ENCODE results near the gene GABRR1. TPM values are rescaled to one million over a fixed set of nuclear protein-coding genes. Genes with fewer than 3 reads are reported as not detected.
A peak's percentile ranks its signal among the peaks of the same experiment; 100 is the strongest.

Gene GABRR1
- total RNA-seq, 1 experiment from 2014 or later = 0.33 TPM

GRCh38 chr6:89148016-89148750 lies 69.0 kb downstream of the GABRR1 start:
- WGBS (ENCODE audit: extremely low coverage, insufficient read length, low lambda C conversion rate) = no CpG with 5 or more reads among the region's 17 CpGs
- Histone ChIP-seq H3T11ph (ENCODE audit: low read length) (no peak overlapping the region), H3K4ac (ENCODE audit: low read depth, low read length) (no peak overlapping the region), H4K8ac (replicated peaks; ENCODE audit: insufficient read length, low read depth, low read length) (no peak overlapping the region), H3K14ac (ENCODE audit: insufficient read depth, low read length) (no peak overlapping the region), H3K23me2 (ENCODE audit: insufficient read length, low read depth, low read length, poor library complexity, severe bottlenecking) (peaks cover 8% of the 10 kb centered on the region), H3K9ac (ENCODE audit: extremely low read depth, insufficient read length, low read length) (no peak overlapping the region), H3K56ac (ENCODE audit: insufficient read length, low read depth, low read length) (no peak overlapping the region), H3K27ac (ENCODE audit: insufficient read length, low read depth, low read length) (no peak overlapping the region), H2AK5ac (ENCODE audit: insufficient read length, low read length) (no peak overlapping the region), H2BK120ac (ENCODE audit: low read depth, low read length, poor library complexity, severe bottlenecking) (no peak overlapping the region), H4K20me1 (ENCODE audit: control insufficient read depth, insufficient read depth, insufficient read length) (no peaks in the 10 kb centered on the region), H2BK20ac (ENCODE audit: low read depth, low read length, poor library complexity, severe bottlenecking) (no peak overlapping the region), H2AFZ (ENCODE audit: low read length) (no peak overlapping the region), H2BK5ac (ENCODE audit: insufficient read length, low read length) (no peak overlapping the region), H3K23ac (ENCODE audit: insufficient read length, low read depth, low read length) (no peak overlapping the region), H3K27me3 (ENCODE audit: insufficient read depth, low read length) (peaks cover 6% of the 10 kb centered on the region; the same call in 1 of the 2 replicates), H2BK12ac (ENCODE audit: insufficient read length, low read depth, low read length) (no peak overlapping the region), H3K79me1 (ENCODE audit: insufficient read depth, low read depth, low read length, poor library complexity, severe bottlenecking) (no peaks in the 10 kb centered on the region), H4K5ac (ENCODE audit: insufficient read length, low read depth, low read length) (no peak overlapping the region), H3K79me2 (ENCODE audit: insufficient read depth, low read length) (no peaks in the 10 kb centered on the region), H2BK15ac (ENCODE audit: low read depth, low read length) (no peak overlapping the region), H3K9me3 (ENCODE audit: control insufficient read depth, low read depth, low read length) (no peaks in the 10 kb centered on the region), H4K91ac (ENCODE audit: insufficient read length, low read depth, low read length) (no peak overlapping the region), H3K4me2 (ENCODE audit: insufficient read depth, insufficient read length, low read length) (no peak overlapping the region), H3K4me1 (ENCODE audit: insufficient read depth, low read length) (no peaks in the 10 kb centered on the region), H3K18ac (ENCODE audit: insufficient read length, low read depth, low read length) (no peak overlapping the region)
- H3K4me3 Mint-ChIP-seq = peak overlapping the region in 1 of 2 experiments; percentile 14; a peak in 1 of 5 replicates
- no peaks in the 10 kb centered on the region for H3K9me3 Mint-ChIP-seq
- TF ChIP-seq CTCF (conservative IDR thresholded peaks at IDR 0.05) = no peak
- H3K27ac Mint-ChIP-seq = no peak overlapping the region
- DNase-seq = no peak
- peaks cover 9% of the 10 kb centered on the region in 2 experiments for H3K4me1 Mint-ChIP-seq
- no peaks in the 10 kb centered on the region; a peak in 1 of 7 replicates for H3K36me3 Mint-ChIP-seq (ENCODE audit: insufficient read depth in 1 of 3, low read depth in 3 of 3)
- peaks cover 38% of the 10 kb centered on the region for H3K27me3 Mint-ChIP-seq (ENCODE audit: low read depth)
